COLO668 (cell line): ENCODE results near the gene SMAD3.

Experiments used
- DNase-seq: peaks from one replicate; lab custom pipeline; 2025; ENCODE audit not compliant: unreplicated experiment; lab: John Stamatoyannopoulos, UW

The SMAD3 gene

GRCh38 chr15:67192185-67192820 lies 126.9 kb downstream of the SMAD3 start:
- DNase-seq: no peak

GRCh38 chr15:67193223-67193990 lies 128.0 kb downstream of the SMAD3 start:
- DNase-seq: no peak

- no peak for DNase-seq
Measured at GRCh38 chr15:67194171-67195114, 129.0 kb downstream of the SMAD3 start.

GRCh38 chr15:67195305-67195704 lies 129.9 kb downstream of the SMAD3 start:
- no peak for DNase-seq

- no peak for DNase-seq
Measured at GRCh38 chr15:67196222-67196621, 130.8 kb downstream of the SMAD3 start.

- no peak for DNase-seq
Measured at GRCh38 chr15:67196672-67197363, 131.4 kb downstream of the SMAD3 start.

- DNase-seq: no peak
Measured at GRCh38 chr15:67197364-67197695, 131.9 kb downstream of the SMAD3 start.

GRCh38 chr15:67198157-67198754 lies 132.9 kb downstream of the SMAD3 start:
- DNase-seq: no peak

GRCh38 chr15:67199391-67199790 lies 134.0 kb downstream of the SMAD3 start:
- no peak for DNase-seq

- DNase-seq: no peak
Measured at GRCh38 chr15:67199881-67200763, 134.7 kb downstream of the SMAD3 start.

GRCh38 chr15:67201136-67201535 lies 135.7 kb downstream of the SMAD3 start:
- DNase-seq: no peak

GRCh38 chr15:67202091-67202490 lies 136.7 kb downstream of the SMAD3 start:
- DNase-seq: no peak

GRCh38 chr15:67202991-67203390 lies 137.6 kb downstream of the SMAD3 start:
- no peak for DNase-seq

GRCh38 chr15:67207555-67208207 lies 142.3 kb downstream of the SMAD3 start:
- DNase-seq: no peak

GRCh38 chr15:67208396-67208795 lies 143.0 kb downstream of the SMAD3 start:
- no peak for DNase-seq

- DNase-seq: no peak
Measured at GRCh38 chr15:67210555-67211168, 145.3 kb downstream of the SMAD3 start.

- no peak for DNase-seq
Measured at GRCh38 chr15:67212684-67213367, 147.4 kb downstream of the SMAD3 start.

GRCh38 chr15:67215102-67215501 lies 149.7 kb downstream of the SMAD3 start:
- DNase-seq: no peak
